ENCODE measurements around the gene GOT1. TPM values are rescaled to one million over a fixed set of nuclear protein-coding genes. Genes with fewer than 3 reads are reported as not detected.

Gene GOT1
- total and polyA plus RNA-seq, 2 experiments from 2014 or later, result 36.8 to 37.7 TPM

DNA sequence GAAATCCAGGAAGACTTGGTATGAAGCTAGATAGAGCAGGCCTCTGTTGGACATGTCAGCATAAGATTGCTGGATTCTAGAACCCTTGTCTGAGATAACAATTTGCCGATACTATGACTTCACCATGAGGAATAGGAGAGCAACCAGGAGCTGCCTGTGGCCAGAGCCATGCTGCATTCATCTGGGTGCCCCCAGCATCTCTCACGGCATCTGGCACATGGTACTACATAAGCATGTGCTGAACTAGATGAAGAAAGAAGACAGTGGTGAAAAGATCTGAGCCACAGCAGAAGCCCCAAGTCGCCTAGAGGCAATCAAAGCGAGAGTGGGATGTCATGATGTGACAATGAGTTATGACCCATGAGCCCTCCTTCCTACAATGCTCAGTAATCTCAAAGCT lies 19.5 kb downstream of the GOT1 start:
- TF ChIP-seq, protein P1, sequence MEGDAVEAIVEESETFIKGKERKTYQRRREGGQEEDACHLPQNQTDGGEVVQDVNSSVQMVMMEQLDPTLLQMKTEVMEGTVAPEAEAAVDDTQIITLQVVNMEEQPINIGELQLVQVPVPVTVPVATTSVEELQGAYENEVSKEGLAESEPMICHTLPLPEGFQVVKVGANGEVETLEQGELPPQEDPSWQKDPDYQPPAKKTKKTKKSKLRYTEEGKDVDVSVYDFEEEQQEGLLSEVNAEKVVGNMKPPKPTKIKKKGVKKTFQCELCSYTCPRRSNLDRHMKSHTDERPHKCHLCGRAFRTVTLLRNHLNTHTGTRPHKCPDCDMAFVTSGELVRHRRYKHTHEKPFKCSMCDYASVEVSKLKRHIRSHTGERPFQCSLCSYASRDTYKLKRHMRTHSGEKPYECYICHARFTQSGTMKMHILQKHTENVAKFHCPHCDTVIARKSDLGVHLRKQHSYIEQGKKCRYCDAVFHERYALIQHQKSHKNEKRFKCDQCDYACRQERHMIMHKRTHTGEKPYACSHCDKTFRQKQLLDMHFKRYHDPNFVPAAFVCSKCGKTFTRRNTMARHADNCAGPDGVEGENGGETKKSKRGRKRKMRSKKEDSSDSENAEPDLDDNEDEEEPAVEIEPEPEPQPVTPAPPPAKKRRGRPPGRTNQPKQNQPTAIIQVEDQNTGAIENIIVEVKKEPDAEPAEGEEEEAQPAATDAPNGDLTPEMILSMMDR (conservative IDR thresholded peaks at IDR 0.05; ENCODE audit: low read depth in 2 of 2), result no peak
- TF ChIP-seq CREB1 (CRISPR knock-in tag; IDR thresholded peaks at IDR 0.05; ENCODE audit: low read depth) (no peak), EZH2 (IDR thresholded peaks at IDR 0.05; ENCODE audit: low read depth, unreplicated experiment) (no peak), EZH2phosphoT487 (IDR thresholded peaks at IDR 0.05; ENCODE audit: unreplicated experiment) (no peak), JUNB (IDR thresholded peaks at IDR 0.05; ENCODE audit: unreplicated experiment) (no peak), STAT1 (IDR thresholded peaks at IDR 0.05; ENCODE audit: unreplicated experiment) (no peak), POLR2AphosphoS5 (IDR thresholded peaks at IDR 0.05; ENCODE audit: low read depth) (no peak), ZNF331 (CRISPR knock-in tag; IDR thresholded peaks at IDR 0.05; ENCODE audit: low read depth) (no peak), ZNF114 (CRISPR knock-in tag; IDR thresholded peaks at IDR 0.05) (no peak), NANOG (IDR thresholded peaks at IDR 0.05; ENCODE audit: borderline replicate concordance) (no peak)
- TF ChIP-seq, protein P2, sequence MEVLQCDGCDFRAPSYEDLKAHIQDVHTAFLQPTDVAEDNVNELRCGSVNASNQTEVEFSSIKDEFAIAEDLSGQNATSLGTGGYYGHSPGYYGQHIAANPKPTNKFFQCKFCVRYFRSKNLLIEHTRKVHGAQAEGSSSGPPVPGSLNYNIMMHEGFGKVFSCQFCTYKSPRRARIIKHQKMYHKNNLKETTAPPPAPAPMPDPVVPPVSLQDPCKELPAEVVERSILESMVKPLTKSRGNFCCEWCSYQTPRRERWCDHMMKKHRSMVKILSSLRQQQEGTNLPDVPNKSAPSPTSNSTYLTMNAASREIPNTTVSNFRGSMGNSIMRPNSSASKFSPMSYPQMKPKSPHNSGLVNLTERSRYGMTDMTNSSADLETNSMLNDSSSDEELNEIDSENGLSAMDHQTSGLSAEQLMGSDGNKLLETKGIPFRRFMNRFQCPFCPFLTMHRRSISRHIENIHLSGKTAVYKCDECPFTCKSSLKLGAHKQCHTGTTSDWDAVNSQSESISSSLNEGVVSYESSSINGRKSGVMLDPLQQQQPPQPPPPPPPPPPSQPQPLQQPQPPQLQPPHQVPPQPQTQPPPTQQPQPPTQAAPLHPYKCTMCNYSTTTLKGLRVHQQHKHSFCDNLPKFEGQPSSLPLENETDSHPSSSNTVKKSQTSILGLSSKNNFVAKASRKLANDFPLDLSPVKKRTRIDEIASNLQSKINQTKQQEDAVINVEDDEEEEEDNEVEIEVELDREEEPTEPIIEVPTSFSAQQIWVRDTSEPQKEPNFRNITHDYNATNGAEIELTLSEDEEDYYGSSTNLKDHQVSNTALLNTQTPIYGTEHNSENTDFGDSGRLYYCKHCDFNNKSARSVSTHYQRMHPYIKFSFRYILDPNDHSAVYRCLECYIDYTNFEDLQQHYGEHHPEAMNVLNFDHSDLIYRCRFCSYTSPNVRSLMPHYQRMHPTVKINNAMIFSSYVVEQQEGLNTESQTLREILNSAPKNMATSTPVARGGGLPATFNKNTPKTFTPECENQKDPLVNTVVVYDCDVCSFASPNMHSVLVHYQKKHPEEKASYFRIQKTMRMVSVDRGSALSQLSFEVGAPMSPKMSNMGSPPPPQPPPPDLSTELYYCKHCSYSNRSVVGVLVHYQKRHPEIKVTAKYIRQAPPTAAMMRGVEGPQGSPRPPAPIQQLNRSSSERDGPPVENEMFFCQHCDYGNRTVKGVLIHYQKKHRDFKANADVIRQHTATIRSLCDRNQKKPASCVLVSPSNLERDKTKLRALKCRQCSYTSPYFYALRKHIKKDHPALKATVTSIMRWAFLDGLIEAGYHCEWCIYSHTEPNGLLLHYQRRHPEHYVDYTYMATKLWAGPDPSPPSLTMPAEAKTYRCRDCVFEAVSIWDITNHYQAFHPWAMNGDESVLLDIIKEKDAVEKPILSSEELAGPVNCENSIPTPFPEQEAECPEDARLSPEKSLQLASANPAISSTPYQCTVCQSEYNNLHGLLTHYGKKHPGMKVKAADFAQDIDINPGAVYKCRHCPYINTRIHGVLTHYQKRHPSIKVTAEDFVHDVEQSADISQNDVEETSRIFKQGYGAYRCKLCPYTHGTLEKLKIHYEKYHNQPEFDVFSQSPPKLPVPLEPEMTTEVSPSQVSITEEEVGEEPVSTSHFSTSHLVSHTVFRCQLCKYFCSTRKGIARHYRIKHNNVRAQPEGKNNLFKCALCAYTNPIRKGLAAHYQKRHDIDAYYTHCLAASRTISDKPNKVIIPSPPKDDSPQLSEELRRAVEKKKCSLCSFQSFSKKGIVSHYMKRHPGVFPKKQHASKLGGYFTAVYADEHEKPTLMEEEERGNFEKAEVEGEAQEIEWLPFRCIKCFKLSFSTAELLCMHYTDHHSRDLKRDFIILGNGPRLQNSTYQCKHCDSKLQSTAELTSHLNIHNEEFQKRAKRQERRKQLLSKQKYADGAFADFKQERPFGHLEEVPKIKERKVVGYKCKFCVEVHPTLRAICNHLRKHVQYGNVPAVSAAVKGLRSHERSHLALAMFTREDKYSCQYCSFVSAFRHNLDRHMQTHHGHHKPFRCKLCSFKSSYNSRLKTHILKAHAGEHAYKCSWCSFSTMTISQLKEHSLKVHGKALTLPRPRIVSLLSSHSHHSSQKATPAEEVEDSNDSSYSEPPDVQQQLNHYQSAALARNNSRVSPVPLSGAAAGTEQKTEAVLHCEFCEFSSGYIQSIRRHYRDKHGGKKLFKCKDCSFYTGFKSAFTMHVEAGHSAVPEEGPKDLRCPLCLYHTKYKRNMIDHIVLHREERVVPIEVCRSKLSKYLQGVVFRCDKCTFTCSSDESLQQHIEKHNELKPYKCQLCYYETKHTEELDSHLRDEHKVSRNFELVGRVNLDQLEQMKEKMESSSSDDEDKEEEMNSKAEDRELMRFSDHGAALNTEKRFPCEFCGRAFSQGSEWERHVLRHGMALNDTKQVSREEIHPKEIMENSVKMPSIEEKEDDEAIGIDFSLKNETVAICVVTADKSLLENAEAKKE (CRISPR knock-in tag; IDR thresholded peaks at IDR 0.05), result no peak
- TF ChIP-seq, protein P3, sequence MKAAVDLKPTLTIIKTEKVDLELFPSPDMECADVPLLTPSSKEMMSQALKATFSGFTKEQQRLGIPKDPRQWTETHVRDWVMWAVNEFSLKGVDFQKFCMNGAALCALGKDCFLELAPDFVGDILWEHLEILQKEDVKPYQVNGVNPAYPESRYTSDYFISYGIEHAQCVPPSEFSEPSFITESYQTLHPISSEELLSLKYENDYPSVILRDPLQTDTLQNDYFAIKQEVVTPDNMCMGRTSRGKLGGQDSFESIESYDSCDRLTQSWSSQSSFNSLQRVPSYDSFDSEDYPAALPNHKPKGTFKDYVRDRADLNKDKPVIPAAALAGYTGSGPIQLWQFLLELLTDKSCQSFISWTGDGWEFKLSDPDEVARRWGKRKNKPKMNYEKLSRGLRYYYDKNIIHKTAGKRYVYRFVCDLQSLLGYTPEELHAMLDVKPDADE (IDR thresholded peaks at IDR 0.05), result no peak
- TF ChIP-seq, protein P4, sequence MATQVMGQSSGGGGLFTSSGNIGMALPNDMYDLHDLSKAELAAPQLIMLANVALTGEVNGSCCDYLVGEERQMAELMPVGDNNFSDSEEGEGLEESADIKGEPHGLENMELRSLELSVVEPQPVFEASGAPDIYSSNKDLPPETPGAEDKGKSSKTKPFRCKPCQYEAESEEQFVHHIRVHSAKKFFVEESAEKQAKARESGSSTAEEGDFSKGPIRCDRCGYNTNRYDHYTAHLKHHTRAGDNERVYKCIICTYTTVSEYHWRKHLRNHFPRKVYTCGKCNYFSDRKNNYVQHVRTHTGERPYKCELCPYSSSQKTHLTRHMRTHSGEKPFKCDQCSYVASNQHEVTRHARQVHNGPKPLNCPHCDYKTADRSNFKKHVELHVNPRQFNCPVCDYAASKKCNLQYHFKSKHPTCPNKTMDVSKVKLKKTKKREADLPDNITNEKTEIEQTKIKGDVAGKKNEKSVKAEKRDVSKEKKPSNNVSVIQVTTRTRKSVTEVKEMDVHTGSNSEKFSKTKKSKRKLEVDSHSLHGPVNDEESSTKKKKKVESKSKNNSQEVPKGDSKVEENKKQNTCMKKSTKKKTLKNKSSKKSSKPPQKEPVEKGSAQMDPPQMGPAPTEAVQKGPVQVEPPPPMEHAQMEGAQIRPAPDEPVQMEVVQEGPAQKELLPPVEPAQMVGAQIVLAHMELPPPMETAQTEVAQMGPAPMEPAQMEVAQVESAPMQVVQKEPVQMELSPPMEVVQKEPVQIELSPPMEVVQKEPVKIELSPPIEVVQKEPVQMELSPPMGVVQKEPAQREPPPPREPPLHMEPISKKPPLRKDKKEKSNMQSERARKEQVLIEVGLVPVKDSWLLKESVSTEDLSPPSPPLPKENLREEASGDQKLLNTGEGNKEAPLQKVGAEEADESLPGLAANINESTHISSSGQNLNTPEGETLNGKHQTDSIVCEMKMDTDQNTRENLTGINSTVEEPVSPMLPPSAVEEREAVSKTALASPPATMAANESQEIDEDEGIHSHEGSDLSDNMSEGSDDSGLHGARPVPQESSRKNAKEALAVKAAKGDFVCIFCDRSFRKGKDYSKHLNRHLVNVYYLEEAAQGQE (IDR thresholded peaks at IDR 0.05; ENCODE audit: unreplicated experiment), result no peak
- H2AFZ ChIP-seq, result no peak overlapping the region
- H3K27ac ChIP-seq (ENCODE audit: low read depth), result no peak overlapping the region
- no peak overlapping the region for H3K4me2 ChIP-seq
- DNase-seq (ENCODE audit: low spot score) (no peak), ATAC-seq (no peak)
- no peak overlapping the region for H3K4me3 ChIP-seq
- Mint-ChIP-seq H3K4me3 (no peak overlapping the region), H3K27ac (no peak overlapping the region), H3K4me1 (peaks cover 13% of the 10 kb centered on the region; the same call in 2 of the 3 replicates), H3K9me3 (no peaks in the 10 kb centered on the region), H3K27me3 (ENCODE audit: insufficient read depth, low read depth, poor library complexity) (peaks cover 5% of the 10 kb centered on the region), H3K36me3 (ENCODE audit: low read depth) (peaks cover 13% of the 10 kb centered on the region)
- H3F3A ChIP-seq (replicated peaks; ENCODE audit: low read depth), result no peaks in the 10 kb centered on the region
- peaks cover 2% of the 10 kb centered on the region; the same call in 1 of the 2 replicates for H3K36me3 ChIP-seq (ENCODE audit: insufficient read depth)
- H3K27me3 ChIP-seq (ENCODE audit: insufficient read depth), result no peaks in the 10 kb centered on the region
- no peaks in the 10 kb centered on the region for H3K9me2 ChIP-seq (ENCODE audit: insufficient read depth)
- H3K4me1 ChIP-seq (ENCODE audit: insufficient read depth), result no peaks in the 10 kb centered on the region
- peaks cover 10% of the 10 kb centered on the region for H3K79me2 ChIP-seq (replicated peaks; ENCODE audit: insufficient read depth)
- peaks cover 14% of the 10 kb centered on the region for H4K20me1 ChIP-seq (replicated peaks; ENCODE audit: insufficient read depth)
